ENCODE measurements around the gene TBCC. TPM values are rescaled to one million over a fixed set of nuclear protein-coding genes. Genes with fewer than 3 reads are reported as not detected.

TBCC gene
- total RNA-seq, 1 donor, result 33.7 TPM

DNA sequence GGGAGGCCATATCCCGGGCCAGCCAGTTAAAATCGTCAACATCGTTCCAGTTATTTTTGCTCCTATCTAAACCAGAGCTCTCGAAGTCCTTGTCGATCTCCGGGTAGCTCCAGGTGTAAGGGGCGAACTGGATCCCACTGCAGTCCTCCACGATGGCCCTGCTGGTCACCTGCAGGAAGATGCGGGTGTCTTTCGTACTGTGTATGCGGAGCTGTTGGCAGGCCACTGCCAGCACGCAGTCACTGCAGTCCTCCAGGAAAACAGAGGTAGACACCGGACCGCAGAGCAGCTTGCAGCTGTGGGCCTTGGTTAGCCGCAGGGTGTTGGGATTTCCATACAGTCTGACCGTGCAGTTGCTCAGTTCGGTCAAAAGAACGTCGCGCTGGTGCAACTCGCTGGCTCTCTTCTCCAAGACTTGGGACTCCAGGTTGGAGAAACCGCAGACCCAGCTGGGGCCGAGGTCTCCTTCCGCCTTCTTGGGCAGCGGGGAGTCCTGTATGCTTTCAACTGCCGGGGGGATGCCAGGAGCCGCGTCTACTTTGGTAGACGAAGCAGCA lies 742 bp downstream of the TBCC start:
- H3K79me2 ChIP-seq (ENCODE audit: insufficient read depth, low read length), result peaks cover 22% of the 10 kb centered on the region
- peaks cover 15% of the 10 kb centered on the region for H4K20me1 ChIP-seq (ENCODE audit: insufficient read depth, low read length)
- DNase-seq (ENCODE audit: insufficient read length, low spot score, missing footprints), result peak; percentile 81
- TF ChIP-seq, protein P1, sequence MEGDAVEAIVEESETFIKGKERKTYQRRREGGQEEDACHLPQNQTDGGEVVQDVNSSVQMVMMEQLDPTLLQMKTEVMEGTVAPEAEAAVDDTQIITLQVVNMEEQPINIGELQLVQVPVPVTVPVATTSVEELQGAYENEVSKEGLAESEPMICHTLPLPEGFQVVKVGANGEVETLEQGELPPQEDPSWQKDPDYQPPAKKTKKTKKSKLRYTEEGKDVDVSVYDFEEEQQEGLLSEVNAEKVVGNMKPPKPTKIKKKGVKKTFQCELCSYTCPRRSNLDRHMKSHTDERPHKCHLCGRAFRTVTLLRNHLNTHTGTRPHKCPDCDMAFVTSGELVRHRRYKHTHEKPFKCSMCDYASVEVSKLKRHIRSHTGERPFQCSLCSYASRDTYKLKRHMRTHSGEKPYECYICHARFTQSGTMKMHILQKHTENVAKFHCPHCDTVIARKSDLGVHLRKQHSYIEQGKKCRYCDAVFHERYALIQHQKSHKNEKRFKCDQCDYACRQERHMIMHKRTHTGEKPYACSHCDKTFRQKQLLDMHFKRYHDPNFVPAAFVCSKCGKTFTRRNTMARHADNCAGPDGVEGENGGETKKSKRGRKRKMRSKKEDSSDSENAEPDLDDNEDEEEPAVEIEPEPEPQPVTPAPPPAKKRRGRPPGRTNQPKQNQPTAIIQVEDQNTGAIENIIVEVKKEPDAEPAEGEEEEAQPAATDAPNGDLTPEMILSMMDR (IDR thresholded peaks at IDR 0.05; ENCODE audit: extremely low read depth, low read depth, low read length), result no peak
- no peaks in the 10 kb centered on the region for H3K36me3 ChIP-seq (ENCODE audit: insufficient read depth, low read length)
- peak overlapping the region; percentile 97 for H3K4me3 ChIP-seq (ENCODE audit: insufficient read depth, low read length)
- H3K27me3 ChIP-seq (ENCODE audit: insufficient read depth, low read length), result no peaks in the 10 kb centered on the region
- peaks cover 16% of the 10 kb centered on the region for H3K4me1 ChIP-seq (ENCODE audit: insufficient read depth, low read length)
- H2AFZ ChIP-seq (ENCODE audit: low read length), result peak overlapping the region; percentile 98
- H3K27ac ChIP-seq (ENCODE audit: low read depth, low read length), result peak overlapping the region; percentile 78
- peak overlapping the region; percentile 99 for H3K4me2 ChIP-seq (ENCODE audit: insufficient read depth, low read length)
- H3K9me3 ChIP-seq (ENCODE audit: low read depth, low read length), result no peaks in the 10 kb centered on the region

DNA sequence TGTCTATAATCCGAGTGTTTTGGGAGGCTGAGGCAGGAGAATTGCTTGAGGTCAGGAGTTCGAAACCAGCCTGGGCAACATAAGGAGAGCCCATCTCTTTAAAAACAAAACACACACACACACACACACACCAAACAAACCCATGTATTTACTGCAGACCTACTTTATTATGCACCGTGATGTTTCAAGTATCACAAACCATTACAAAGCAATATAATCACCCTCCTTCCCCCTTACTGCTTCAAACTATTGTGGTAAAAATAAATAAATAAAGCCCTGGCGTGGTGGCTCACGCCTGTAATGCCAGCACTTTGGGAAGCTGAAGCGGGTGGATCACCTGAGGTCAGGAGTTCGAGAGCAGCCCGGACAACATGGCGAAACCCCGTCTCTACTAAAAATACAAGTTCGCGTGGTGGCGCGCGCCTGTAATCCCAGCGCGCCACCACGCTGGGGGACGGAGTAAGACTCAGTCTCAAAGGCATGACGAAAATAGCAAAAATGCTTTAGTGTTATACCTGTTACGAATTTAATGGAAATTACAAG lies 1.5 kb downstream of the TBCC start:
- H3K9me3 ChIP-seq (ENCODE audit: low read depth, low read length), result no peaks in the 10 kb centered on the region
- H3K4me2 ChIP-seq (ENCODE audit: insufficient read depth, low read length), result peak overlapping the region; percentile 99
- H3K4me1 ChIP-seq (ENCODE audit: insufficient read depth, low read length), result peaks cover 16% of the 10 kb centered on the region
- TF ChIP-seq, protein P1 (IDR thresholded peaks at IDR 0.05; ENCODE audit: extremely low read depth, low read depth, low read length), result no peak
- peak overlapping the region; percentile 97 for H3K4me3 ChIP-seq (ENCODE audit: insufficient read depth, low read length)
- peaks cover 15% of the 10 kb centered on the region for H4K20me1 ChIP-seq (ENCODE audit: insufficient read depth, low read length)
- no peak overlapping the region for H2AFZ ChIP-seq (ENCODE audit: low read length)
- H3K79me2 ChIP-seq (ENCODE audit: insufficient read depth, low read length), result peaks cover 22% of the 10 kb centered on the region
- H3K27me3 ChIP-seq (ENCODE audit: insufficient read depth, low read length), result no peaks in the 10 kb centered on the region
- no peak for DNase-seq (ENCODE audit: insufficient read length, low spot score, missing footprints)
- no peaks in the 10 kb centered on the region for H3K36me3 ChIP-seq (ENCODE audit: insufficient read depth, low read length)
- H3K27ac ChIP-seq (ENCODE audit: low read depth, low read length), result peak overlapping the region; percentile 78

DNA sequence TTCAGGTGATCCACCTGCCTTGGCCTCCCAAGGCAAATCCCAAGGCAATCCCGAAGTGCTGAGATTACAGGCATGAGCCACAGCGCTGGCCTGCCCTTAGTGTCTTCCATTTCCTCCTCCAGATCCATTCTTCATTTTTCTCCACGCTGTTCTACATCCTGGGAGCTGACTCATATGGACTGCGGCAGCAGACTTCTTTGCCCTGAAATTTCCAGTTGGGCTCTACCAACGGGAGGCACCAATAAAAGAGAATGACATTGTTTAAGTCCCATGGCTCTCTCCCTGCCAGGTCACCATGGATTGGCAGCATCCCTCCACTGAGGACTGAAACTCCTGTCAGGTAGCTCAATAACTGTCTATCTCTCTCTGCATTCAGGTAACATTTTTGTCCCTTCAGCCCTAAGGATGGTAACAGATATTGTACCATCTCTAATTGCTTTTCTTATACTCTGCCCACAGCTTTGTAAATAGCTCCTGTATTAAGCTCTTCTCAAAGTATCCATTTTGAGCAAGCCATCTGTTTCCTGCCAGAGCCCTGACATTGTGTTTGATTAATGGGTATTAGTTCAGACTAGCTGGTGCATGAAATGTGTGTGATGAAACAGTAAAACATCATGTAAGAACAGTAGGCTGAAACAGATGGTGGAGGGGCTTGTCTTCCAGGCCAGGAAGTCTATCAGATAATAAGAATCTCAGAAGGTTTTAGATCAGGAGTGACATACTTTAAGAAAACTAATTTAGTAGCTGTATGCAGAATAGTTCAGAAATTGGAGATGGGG lies 3.6 kb downstream of the TBCC start:
- no peaks in the 10 kb centered on the region for H3K36me3 ChIP-seq (ENCODE audit: insufficient read depth, low read length)
- peak; percentile 46 for DNase-seq (ENCODE audit: insufficient read length, low spot score, missing footprints)
- no peak overlapping the region for H3K4me3 ChIP-seq (ENCODE audit: insufficient read depth, low read length)
- H4K20me1 ChIP-seq (ENCODE audit: insufficient read depth, low read length), result peaks cover 15% of the 10 kb centered on the region
- H3K9me3 ChIP-seq (ENCODE audit: low read depth, low read length), result no peaks in the 10 kb centered on the region
- no peak overlapping the region for H2AFZ ChIP-seq (ENCODE audit: low read length)
- peaks cover 22% of the 10 kb centered on the region for H3K79me2 ChIP-seq (ENCODE audit: insufficient read depth, low read length)
- TF ChIP-seq, protein P1 (IDR thresholded peaks at IDR 0.05; ENCODE audit: extremely low read depth, low read depth, low read length), result no peak
- H3K27ac ChIP-seq (ENCODE audit: low read depth, low read length), result no peak overlapping the region
- peaks cover 14% of the 10 kb centered on the region for H3K4me1 ChIP-seq (ENCODE audit: insufficient read depth, low read length)
- no peaks in the 10 kb centered on the region for H3K27me3 ChIP-seq (ENCODE audit: insufficient read depth, low read length)
- no peak overlapping the region for H3K4me2 ChIP-seq (ENCODE audit: insufficient read depth, low read length)

DNA sequence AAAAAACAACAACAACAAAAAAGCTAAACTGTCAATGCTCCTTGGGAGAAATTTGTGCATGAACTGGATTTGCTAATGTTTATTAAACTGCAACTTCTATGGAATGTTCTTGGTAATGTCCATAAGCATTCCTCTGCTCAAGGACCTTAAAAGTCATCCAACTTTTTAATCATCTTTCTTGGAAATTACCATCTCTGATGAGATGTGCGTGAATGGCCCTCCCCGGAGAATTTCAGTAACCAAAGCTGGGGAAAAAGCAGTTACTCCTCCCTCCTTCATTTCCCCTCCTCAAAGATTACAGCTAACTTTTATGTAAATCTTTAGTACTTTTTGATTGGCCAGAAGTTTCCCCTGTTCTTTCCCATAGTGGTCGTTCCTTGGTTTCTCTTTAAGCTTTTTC lies 5.2 kb downstream of the TBCC start:
- no peak overlapping the region for H3K4me2 ChIP-seq (ENCODE audit: insufficient read depth, low read length)
- H3K9me3 ChIP-seq (ENCODE audit: low read depth, low read length), result no peaks in the 10 kb centered on the region
- no peak overlapping the region for H3K4me3 ChIP-seq (ENCODE audit: insufficient read depth, low read length)
- H3K79me2 ChIP-seq (ENCODE audit: insufficient read depth, low read length), result peaks cover 21% of the 10 kb centered on the region
- H2AFZ ChIP-seq (ENCODE audit: low read length), result no peak overlapping the region
- TF ChIP-seq, protein P1 (IDR thresholded peaks at IDR 0.05; ENCODE audit: extremely low read depth, low read depth, low read length), result no peak
- H3K4me1 ChIP-seq (ENCODE audit: insufficient read depth, low read length), result peaks cover 13% of the 10 kb centered on the region
- no peaks in the 10 kb centered on the region for H3K36me3 ChIP-seq (ENCODE audit: insufficient read depth, low read length)
- no peaks in the 10 kb centered on the region for H3K27me3 ChIP-seq (ENCODE audit: insufficient read depth, low read length)
- peaks cover 15% of the 10 kb centered on the region for H4K20me1 ChIP-seq (ENCODE audit: insufficient read depth, low read length)
- DNase-seq (ENCODE audit: insufficient read length, low spot score, missing footprints), result no peak
- no peak overlapping the region for H3K27ac ChIP-seq (ENCODE audit: low read depth, low read length)
